ENCODE data around the gene KBTBD4.
A peak's percentile ranks its signal among the peaks of the same experiment; 100 is the strongest.

Gene KBTBD4

GRCh38 chr11:47578524-47579494, at the start of gene KBTBD4, which contains the start of gene NDUFS3:
Gene KBTBD4 (minus strand): TSS chr11:47578970. CDS start chr11:47578951, 19 bp downstream.
Gene NDUFS3 (plus strand): TSS chr11:47579074. CDS start chr11:47579092, 18 bp downstream.
- Histone ChIP-seq H3K36me3 (ENCODE audit: insufficient read depth, low read length) (peaks cover 63% of the 10 kb centered on the region), H3K9me3 (ENCODE audit: low read length) (no peaks in the 10 kb centered on the region), H2AFZ (ENCODE audit: low read length) (no peak within 1 kb of the TSS), H3K4me1 (ENCODE audit: insufficient read depth, low read length, severe bottlenecking) (peaks cover 29% of the 10 kb centered on the region), H3K9ac (ENCODE audit: low read length) (peak within 1 kb of the TSS; percentile 99), H3K27me3 (ENCODE audit: insufficient read depth, low read length) (no peaks in the 10 kb centered on the region), H3K27ac (ENCODE audit: low read depth, low read length, poor library complexity, severe bottlenecking) (peak within 1 kb of the TSS; percentile 32), H3K79me2 (ENCODE audit: insufficient read depth, low read length) (peaks cover 16% of the 10 kb centered on the region), H3K4me2 (ENCODE audit: low read length) (peak within 1 kb of the TSS; percentile 100), H4K20me1 (ENCODE audit: insufficient read depth, low read length) (no peaks in the 10 kb centered on the region), H3F3A (ENCODE audit: insufficient read depth, low read length) (0 out of 2 replicates have a peak, but pooled peaks cover under 1% of the 10 kb centered on the region), H3K4me3 (ENCODE audit: low read depth, low read length, poor library complexity, severe bottlenecking) (peak within 1 kb of the TSS; percentile 97), H3K9me2 (ENCODE audit: low read depth, low read length) (no peaks in the 10 kb centered on the region)
- TF ChIP-seq EZH2 (IDR thresholded peaks at IDR 0.05; ENCODE audit: borderline replicate concordance, low read length) (no peak), CTCF (IDR thresholded peaks at IDR 0.05; ENCODE audit: low read length) (no peak)

GRCh38 chr11:47628026-47628425, 49.3 kb upstream of the KBTBD4 start:
- Histone ChIP-seq H3K9me3 (ENCODE audit: low read length) (no peaks in the 10 kb centered on the region), H3K9me2 (ENCODE audit: low read depth, low read length) (no peaks in the 10 kb centered on the region), H3K4me2 (ENCODE audit: low read length) (no peak overlapping the region), H3F3A (ENCODE audit: insufficient read depth, low read length) (no peaks in the 10 kb centered on the region), H2AFZ (ENCODE audit: low read length) (no peak overlapping the region), H4K20me1 (ENCODE audit: insufficient read depth, low read length) (no peaks in the 10 kb centered on the region), H3K4me3 (ENCODE audit: low read depth, low read length, poor library complexity, severe bottlenecking) (no peak overlapping the region), H3K27me3 (ENCODE audit: insufficient read depth, low read length) (no peaks in the 10 kb centered on the region), H3K27ac (ENCODE audit: low read depth, low read length, poor library complexity, severe bottlenecking) (no peak overlapping the region), H3K36me3 (ENCODE audit: insufficient read depth, low read length) (peaks cover 91% of the 10 kb centered on the region), H3K4me1 (ENCODE audit: insufficient read depth, low read length, severe bottlenecking) (no peaks in the 10 kb centered on the region), H3K79me2 (ENCODE audit: insufficient read depth, low read length) (no peaks in the 10 kb centered on the region), H3K9ac (ENCODE audit: low read length) (no peak overlapping the region)
- TF ChIP-seq EZH2 (IDR thresholded peaks at IDR 0.05; ENCODE audit: borderline replicate concordance, low read length) (no peak), CTCF (IDR thresholded peaks at IDR 0.05; ENCODE audit: low read length) (no peak)

- H3K36me3 ChIP-seq (ENCODE audit: insufficient read depth, low read length) = peaks cover 92% of the 10 kb centered on the region
- no peaks in the 10 kb centered on the region for H3K27me3 ChIP-seq (ENCODE audit: insufficient read depth, low read length)
- H4K20me1 ChIP-seq (ENCODE audit: insufficient read depth, low read length) = no peaks in the 10 kb centered on the region
- no peak overlapping the region for H3K9ac ChIP-seq (ENCODE audit: low read length)
- no peak overlapping the region for H3K27ac ChIP-seq (ENCODE audit: low read depth, low read length, poor library complexity, severe bottlenecking)
- TF ChIP-seq EZH2 (IDR thresholded peaks at IDR 0.05; ENCODE audit: borderline replicate concordance, low read length) = no peak
- no peak for TF ChIP-seq CTCF (IDR thresholded peaks at IDR 0.05; ENCODE audit: low read length)
- no peaks in the 10 kb centered on the region for H3K9me3 ChIP-seq (ENCODE audit: low read length)
- no peaks in the 10 kb centered on the region for H3F3A ChIP-seq (ENCODE audit: insufficient read depth, low read length)
- no peaks in the 10 kb centered on the region for H3K79me2 ChIP-seq (ENCODE audit: insufficient read depth, low read length)
- H3K9me2 ChIP-seq (ENCODE audit: low read depth, low read length) = no peaks in the 10 kb centered on the region
- no peaks in the 10 kb centered on the region for H3K4me1 ChIP-seq (ENCODE audit: insufficient read depth, low read length, severe bottlenecking)
- no peak overlapping the region for H3K4me2 ChIP-seq (ENCODE audit: low read length)
- no peak overlapping the region for H2AFZ ChIP-seq (ENCODE audit: low read length)
- no peak overlapping the region for H3K4me3 ChIP-seq (ENCODE audit: low read depth, low read length, poor library complexity, severe bottlenecking)
These were observed 47.5 kb upstream of the KBTBD4 start for GRCh38 chr11:47626234-47626633.

Data from OCI-LY1 (cell line).